GM18519 (cell line): ENCODE results near the gene SERINC5.

ENCODE experiments used
- ATAC-seq: cut with Tn5 transposase; IDR thresholded peaks from one replicate; pipeline ENCODE4 v1.9.1; 2021; ENCODE audit warnings: mild to moderate bottlenecking, moderate library complexity; ENCODE audit not compliant: unreplicated experiment, low FRiP score

Gene SERINC5

DNA sequence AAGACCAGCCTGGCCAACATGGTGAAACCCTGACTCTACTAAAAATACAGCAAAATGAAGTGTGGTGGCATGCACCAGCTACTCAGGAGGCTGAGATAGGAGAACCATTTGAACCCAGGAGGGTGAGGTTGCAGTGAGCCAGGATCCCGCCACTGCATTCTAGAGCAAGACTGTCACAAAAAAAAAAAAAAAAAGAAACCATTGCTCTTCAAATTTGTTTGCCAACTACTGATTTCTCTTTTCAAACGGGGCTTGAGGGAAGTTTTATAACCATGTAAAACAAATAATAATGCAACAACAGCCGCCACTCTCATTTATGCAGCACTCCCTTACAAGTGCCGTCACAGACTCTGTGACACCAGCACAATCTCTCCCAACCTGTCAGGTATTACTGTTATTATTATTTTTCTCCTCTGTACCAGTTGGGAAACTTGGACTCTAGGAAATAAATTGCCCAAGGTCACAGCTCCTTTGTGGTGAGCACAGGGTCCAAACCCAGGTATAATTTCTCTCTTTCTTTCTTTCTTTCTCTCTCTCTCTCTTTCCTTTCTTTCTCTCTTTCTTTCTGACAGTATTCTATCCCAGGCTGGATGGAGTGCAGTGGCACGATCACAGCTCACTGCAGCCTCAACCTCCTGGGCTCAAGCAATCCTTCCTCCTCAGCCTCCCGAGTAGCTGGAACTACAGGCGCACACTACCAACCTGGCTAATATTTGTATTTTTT lies 25.4 kb downstream of the SERINC5 start:
- ATAC-seq, result no peak

DNA sequence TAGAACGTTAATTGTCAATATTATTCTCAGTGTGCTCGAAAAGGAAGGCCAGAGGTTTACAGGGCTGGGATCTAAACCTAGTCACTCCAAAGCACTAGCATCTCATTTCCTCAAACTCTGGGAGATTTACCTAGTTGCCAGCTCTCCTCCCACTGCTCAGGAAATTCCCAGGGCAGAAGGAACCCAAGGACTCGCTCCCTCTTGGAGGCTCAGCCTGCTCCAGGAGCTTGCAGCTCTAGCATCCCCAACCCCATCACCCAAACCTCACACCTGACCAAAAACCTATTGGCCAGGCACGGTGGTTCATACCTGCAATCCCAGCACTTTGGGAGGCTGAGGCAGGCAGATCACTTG lies 26.0 kb downstream of the SERINC5 start:
- no peak for ATAC-seq

GRCh38 chr5:80227979-80228596 lies 27.8 kb downstream of the SERINC5 start:
- no peak for ATAC-seq

DNA sequence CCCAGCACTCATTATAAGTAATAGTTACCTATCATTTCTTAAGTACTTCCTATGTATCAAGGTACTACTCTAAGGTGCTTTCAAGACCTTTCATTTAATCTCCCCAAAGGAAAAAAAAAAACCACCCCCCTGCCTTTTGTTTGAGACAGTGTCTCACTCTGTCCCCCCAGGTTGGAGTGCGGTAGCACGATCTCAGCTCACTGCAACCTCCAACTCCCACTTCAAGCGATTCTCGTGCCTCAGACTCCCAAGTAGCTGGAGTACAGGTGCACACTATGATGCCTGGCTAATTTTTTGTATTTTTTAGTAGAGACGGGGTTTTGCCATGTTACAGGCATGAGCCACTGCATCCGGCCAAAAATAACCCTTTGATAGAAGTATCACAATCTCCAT lies 29.9 kb downstream of the SERINC5 start:
- ATAC-seq, result no peak

DNA sequence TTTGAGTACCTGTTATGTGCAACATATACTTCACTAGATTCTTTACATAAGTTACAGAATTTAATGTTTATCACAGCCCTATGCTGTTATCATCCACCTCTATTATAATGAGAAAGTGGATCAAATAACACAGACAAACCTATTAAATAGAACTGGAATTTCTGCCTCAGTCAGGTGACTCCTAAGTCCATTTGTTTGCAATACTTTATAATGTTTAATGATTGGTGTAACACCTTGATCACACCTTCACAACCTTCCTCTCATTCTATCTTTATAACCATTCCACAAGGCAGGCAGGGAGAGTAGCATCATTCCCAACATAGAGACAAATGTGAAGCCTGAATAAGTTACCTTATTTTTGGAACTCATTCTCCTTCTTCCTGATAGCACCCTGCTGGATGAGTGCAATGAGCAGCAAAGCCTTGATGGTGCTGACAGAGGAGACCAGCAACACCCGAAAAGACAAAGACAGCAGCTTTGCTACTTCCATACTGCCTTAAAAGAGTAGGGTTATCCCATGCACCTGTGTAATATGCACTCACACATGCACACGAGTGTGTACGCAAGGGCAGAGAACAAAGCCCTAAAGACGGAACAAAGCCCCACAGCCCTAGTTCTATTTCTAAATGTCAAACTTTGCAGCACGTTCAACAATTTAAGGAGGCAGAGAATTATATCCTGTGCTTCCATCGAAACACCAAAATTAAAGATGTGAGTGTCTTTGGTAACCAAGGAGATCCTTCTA lies 30.5 kb downstream of the SERINC5 start:
- ATAC-seq, result no peak

- no peak for ATAC-seq
Observed at GRCh38 chr5:80223561-80223960, 32.3 kb downstream of the SERINC5 start.

DNA sequence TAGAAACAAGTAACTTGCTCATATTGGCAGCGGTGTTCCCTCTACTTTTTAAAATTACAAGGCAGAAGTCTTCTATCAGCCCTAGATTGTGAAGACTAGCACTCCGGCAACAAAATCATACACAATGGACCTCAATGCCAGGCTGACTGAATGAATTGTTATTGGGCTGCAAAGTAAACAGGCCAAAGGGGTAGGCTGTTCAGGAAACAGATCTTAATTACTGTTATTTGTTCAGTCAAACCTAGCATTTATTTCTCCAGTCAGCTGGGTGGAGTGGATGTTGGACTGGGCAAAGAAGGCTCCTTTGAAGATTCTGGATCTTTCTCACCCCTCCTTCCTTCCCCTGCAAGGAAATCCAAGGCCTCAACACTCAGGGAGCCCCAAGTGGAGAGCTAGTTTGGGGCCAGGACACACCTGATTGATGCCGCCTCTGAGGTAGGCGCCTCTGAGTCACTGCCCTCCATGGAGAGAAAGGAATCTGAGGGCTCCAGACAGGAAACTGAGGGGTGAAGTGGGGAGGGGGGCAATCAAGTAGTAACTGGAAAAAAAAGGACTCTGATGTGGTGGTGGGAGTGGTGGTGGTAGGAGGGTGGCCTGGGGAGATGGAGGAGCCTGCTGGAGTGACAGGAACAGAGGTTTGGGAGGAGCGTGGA lies 35.5 kb downstream of the SERINC5 start:
- no peak for ATAC-seq

GRCh38 chr5:80219391-80219790 lies 36.5 kb downstream of the SERINC5 start:
- ATAC-seq, result no peak

GRCh38 chr5:80217667-80218066 lies 38.2 kb downstream of the SERINC5 start:
- ATAC-seq, result no peak

- ATAC-seq, result no peak
Observed at GRCh38 chr5:80216753-80217596, 38.9 kb downstream of the SERINC5 start.

GRCh38 chr5:80216096-80216495 lies 39.8 kb downstream of the SERINC5 start:
- no peak for ATAC-seq

DNA sequence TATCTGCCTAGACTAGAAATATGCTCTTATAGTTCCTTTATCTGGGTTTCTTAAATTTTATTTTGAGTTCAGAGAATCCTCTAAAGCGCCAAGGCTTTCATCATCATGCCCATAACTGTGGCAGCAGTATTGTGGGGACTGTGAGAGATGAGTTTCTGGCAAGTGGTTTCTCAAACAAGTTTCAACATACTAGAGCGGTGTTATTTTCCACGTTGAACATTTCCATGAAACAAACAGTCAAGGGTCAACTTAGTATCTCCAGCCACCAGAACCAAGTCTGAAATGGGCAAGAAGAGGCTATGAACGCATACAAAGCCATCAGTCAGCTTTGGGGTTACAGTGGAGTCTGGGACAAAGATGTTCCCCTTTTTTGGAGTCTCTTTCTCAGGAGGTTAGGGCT lies 40.3 kb downstream of the SERINC5 start:
- no peak for ATAC-seq

GRCh38 chr5:80213466-80213865 lies 42.4 kb downstream of the SERINC5 start:
- no peak for ATAC-seq

DNA sequence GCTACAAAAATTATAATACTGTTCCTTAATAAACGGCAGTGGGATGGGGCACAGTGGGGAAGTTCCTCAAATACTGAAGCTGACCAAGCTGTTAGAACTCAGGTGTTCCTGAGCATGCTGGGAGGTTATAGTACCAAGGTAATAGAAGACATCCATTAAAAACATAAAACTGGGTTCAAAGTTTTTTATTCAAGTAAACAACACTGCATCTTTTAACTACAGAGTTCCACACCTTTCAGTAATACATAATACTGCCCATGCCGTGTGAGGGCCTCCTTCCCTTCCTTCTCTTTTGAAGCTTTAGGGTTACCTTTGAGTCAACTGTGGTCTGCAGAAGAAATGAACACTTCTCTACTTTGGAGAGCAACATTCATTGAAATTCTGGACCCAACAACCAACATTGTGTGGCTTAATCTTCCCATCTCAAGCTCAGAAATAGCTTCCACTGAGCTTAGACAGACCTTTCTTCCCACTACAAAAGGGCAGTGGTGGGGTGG lies 43.6 kb downstream of the SERINC5 start:
- no peak for ATAC-seq

- ATAC-seq, result no peak
Observed at GRCh38 chr5:80211327-80211726, 44.5 kb downstream of the SERINC5 start.

DNA sequence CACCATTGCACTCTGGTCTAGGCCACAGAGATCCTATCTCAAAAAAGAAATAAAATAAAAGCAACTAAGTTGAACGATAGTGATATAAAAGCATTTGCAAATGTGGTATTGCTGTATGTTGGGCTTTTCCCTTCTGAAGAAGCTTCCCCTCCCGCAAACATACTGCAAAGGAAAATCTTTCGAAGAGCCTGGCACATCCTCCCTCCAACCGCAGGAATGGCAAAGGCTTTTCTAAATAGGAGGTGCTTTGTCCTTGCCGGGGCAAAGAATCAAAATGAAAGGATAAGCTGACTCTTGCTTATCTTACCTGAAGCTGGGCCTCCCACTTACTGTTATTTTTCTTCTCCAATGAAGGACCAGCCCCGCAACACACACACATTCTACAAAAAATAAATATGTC lies 45.8 kb downstream of the SERINC5 start:
- ATAC-seq, result no peak

- no peak for ATAC-seq
Observed at GRCh38 chr5:80208381-80208780, 47.5 kb downstream of the SERINC5 start.

DNA sequence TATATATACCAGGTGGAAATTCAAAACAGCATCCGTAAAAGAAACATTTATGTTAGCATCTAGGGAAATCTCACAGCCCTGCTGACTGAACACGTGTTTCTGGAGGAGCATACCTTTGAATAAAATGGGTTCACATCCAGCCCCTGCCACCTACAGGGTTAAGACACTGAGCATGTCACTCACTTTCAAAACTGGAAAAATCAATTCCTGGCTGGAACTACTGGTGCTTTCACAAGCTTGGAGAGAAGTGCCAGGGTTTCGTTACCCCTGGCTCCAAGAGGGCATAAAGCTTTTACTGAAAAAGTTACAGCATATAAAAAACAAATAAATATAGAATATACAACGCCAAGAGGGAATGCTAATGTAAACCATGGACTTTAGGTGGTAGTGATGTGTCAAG lies 48.0 kb downstream of the SERINC5 start:
- no peak for ATAC-seq

GRCh38 chr5:80206282-80206681 lies 49.6 kb downstream of the SERINC5 start:
- ATAC-seq, result no peak

DNA sequence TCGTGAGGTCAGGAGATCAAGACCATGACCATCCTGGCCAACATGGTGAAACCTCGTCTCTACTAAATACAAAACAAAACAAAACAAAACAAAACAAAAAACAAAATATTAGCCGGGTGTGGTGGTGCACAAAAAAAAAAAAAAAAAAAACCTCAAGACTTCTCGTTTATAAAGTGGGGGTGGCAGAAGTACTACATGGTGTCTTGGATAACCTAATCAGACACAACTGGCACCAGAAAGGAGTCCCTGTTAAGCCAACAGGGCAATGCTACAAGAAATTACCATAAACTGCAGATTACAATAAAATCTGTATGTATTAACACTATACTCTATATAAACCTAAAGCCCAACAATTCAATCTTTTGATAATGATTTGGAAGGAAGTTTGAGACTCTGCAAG lies 50.0 kb downstream of the SERINC5 start:
- no peak for ATAC-seq
